OCI-LY7 (cell line): ENCODE data around the gene CDH15. TPM values are rescaled to one million over a fixed set of nuclear protein-coding genes. Genes with fewer than 3 reads are reported as not detected.

Experiments
- BruUV-seq: library from RNA; stranded (reverse); fragments of 400-500 nt; replicated peaks from 2 replicates; lab custom pipeline; 2021; lab: Mats Ljungman, UMichigan
- CTCF ChIA-PET: fragments of 300-600 bp; sonication (Branson Sonifier 250); formaldehyde crosslinking; loops from one replicate; lab custom pipeline; 2022; ENCODE audit warnings: antibody characterized with exemption; ENCODE audit not compliant: unreplicated experiment; lab: Charles Lee
- POLR2A ChIA-PET: fragments of 300-600 bp; sonication (Branson Sonifier 250); formaldehyde crosslinking; loops from one replicate; lab custom pipeline; 2022; ENCODE audit warnings: antibody characterized with exemption; lab: Charles Lee
- DNase-seq: peaks from one replicate; pipeline ENCODE4 v3.0.0-alpha.2; 2015; ENCODE audit warnings: low spot score
- H2AFZ ChIP-seq: fragments of 200-600 bp; sonication (generic), shearing (Covaris generic); 2 replicates; pipeline ENCODE4 v1.6.1; 2014; ENCODE audit warnings: mild to moderate bottlenecking, antibody characterized with exemption, low read length, moderate library complexity
- H3K27ac ChIP-seq: fragments of 200-600 bp; sonication (generic); 2 replicates; pipeline ENCODE4 v1.5.1; 2014; ENCODE audit warnings: mixed run types, low read depth, mild to moderate bottlenecking, moderate library complexity, low read length, inconsistent platforms; ENCODE audit not compliant: poor library complexity, severe bottlenecking
- H3K36me3 ChIP-seq: fragments of 200-600 bp; sonication (generic); 2 replicates; pipeline ENCODE4 v1.6.1; 2014; ENCODE audit warnings: mild to moderate bottlenecking, antibody characterized with exemption, low read length, moderate library complexity, mixed read lengths; ENCODE audit not compliant: insufficient read depth
- H3K4me1 ChIP-seq: fragments of 200-600 bp; sonication (generic); 2 replicates; pipeline ENCODE4 v1.5.1; 2014; ENCODE audit warnings: mild to moderate bottlenecking, low read length; ENCODE audit not compliant: insufficient read depth, poor library complexity, severe bottlenecking
- H3K4me2 ChIP-seq: fragments of 200-600 bp; sonication (generic); 2 replicates; pipeline ENCODE4 v1.6.1; 2014; ENCODE audit warnings: mild to moderate bottlenecking, low read length
- H3K4me3 ChIP-seq: fragments of 200-600 bp; sonication (generic); 2 replicates; pipeline ENCODE4 v1.5.1; 2014; ENCODE audit warnings: mild to moderate bottlenecking, low read depth, low read length; ENCODE audit not compliant: poor library complexity, severe bottlenecking
- H3K79me2 ChIP-seq: fragments of 200-600 bp; sonication (generic); 2 replicates; pipeline ENCODE4 v1.6.1; 2016; ENCODE audit warnings: low read depth, mild to moderate bottlenecking, low read length, moderate library complexity, mixed read lengths; ENCODE audit not compliant: insufficient read depth
- H3K9me2 ChIP-seq: fragments of 200-600 bp; sonication (generic); 2 replicates; pipeline ENCODE4 v1.6.1; 2016; ENCODE audit warnings: mild to moderate bottlenecking, low read length, mixed read lengths; ENCODE audit not compliant: insufficient read depth
- H3K9me3 ChIP-seq: fragments of 200-600 bp; sonication (generic); 2 replicates; pipeline ENCODE4 v1.6.1; 2014; ENCODE audit warnings: mild to moderate bottlenecking, mixed run types, low read length, mixed read lengths
- H4K20me1 ChIP-seq: fragments of 200-600 bp; sonication (generic); 2 replicates; pipeline ENCODE4 v1.6.1; 2014; ENCODE audit warnings: mild to moderate bottlenecking, antibody characterized with exemption, low read length, moderate library complexity, mixed read lengths; ENCODE audit not compliant: insufficient read depth
- EZH2phosphoT487 ChIP-seq: fragments of 200-600 bp; sonication (generic); IDR thresholded peaks from 2 replicates; pipeline ENCODE4 v1.6.1; 2018; ENCODE audit warnings: low read depth, borderline replicate concordance, mild to moderate bottlenecking, mixed run types, antibody characterized with exemption, low read length, moderate library complexity, mixed read lengths
- intact Hi-C: fragments of 100-400 bp; cut with micrococcal nuclease; formaldehyde crosslinking; loops from one replicate; pipeline ENCODE4 v1.10.0; 2022; ENCODE audit not compliant: unreplicated experiment
- total RNA-seq, 2 experiments: library from RNA; depleted of rRNA in 1 of 2; stranded (reverse); fragments of >200 nt in 1 of 2; shearing (Covaris generic) in 1 of 2; gene quantifications; 2 replicates each; pipeline ENCODE4 v1.2.3, GENCODE V29; 2014 to 2022
- TF ChIP-seq, protein P1 (sequence below): fragments of 200-600 bp; sonication (generic); conservative IDR thresholded peaks from 2 replicates; pipeline ENCODE4 v1.5.1; 2014; ENCODE audit warnings: mild to moderate bottlenecking, antibody characterized with exemption, low read length, moderate library complexity, mixed read lengths

CDH15 gene
- total RNA-seq, 2 experiments from 2014 or later = not detected

DNA sequence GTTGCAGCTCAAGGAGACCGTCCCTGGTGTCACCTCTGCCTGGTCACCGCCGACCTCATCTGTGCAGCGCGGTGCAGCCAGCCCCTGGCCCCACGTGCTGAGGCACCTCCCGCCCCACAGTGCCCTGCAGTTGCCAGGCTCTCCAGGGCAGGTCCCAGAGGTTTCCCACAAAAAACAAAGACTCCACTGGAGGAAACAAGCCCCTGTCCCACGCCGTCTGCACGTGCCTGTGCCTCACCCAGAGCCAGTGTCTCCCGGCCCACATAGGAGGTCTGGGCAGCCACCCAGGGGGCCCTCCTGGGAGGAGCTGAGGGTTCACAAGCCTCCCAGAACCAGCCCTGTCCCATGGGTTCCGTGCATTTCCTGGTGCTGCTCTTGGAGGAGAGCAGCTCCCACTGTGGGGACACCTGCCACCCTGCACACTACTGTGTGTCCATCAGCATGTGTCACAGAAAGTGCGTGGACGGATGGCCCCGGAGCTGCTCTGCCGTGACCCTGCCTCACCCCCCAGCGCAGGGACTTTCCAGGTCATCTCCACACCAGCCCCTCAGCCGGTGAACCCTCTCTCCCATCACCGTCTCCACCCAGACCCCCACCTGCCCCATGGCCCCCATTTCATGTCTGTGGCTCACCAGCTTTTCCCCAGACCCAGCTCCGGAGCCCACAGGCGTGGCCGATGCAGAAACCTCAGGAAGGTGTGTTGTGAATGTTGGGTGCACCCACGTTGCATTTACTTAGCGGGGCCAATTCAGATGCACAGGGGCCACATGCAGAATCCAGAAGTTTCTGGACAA is 17.0 kb upstream of the CDH15 start:
- CTCF ChIA-PET = no interaction called here
- peak; percentile 20 for DNase-seq
- Histone ChIP-seq H3K27ac (no peak overlapping the region), H3K9me2 (no peaks in the 10 kb centered on the region), H3K4me3 (no peak overlapping the region), H3K4me1 (peaks cover 21% of the 10 kb centered on the region), H3K9me3 (peaks cover 8% of the 10 kb centered on the region; the same call in 1 of the 2 replicates), H3K79me2 (no peaks in the 10 kb centered on the region), H3K4me2 (no peak overlapping the region), H2AFZ (no peak overlapping the region), H3K36me3 (peaks cover 33% of the 10 kb centered on the region), H4K20me1 (no peaks in the 10 kb centered on the region)
- intact Hi-C loops = no loop called here
- no peak for TF ChIP-seq EZH2phosphoT487
- TF ChIP-seq, protein P1, sequence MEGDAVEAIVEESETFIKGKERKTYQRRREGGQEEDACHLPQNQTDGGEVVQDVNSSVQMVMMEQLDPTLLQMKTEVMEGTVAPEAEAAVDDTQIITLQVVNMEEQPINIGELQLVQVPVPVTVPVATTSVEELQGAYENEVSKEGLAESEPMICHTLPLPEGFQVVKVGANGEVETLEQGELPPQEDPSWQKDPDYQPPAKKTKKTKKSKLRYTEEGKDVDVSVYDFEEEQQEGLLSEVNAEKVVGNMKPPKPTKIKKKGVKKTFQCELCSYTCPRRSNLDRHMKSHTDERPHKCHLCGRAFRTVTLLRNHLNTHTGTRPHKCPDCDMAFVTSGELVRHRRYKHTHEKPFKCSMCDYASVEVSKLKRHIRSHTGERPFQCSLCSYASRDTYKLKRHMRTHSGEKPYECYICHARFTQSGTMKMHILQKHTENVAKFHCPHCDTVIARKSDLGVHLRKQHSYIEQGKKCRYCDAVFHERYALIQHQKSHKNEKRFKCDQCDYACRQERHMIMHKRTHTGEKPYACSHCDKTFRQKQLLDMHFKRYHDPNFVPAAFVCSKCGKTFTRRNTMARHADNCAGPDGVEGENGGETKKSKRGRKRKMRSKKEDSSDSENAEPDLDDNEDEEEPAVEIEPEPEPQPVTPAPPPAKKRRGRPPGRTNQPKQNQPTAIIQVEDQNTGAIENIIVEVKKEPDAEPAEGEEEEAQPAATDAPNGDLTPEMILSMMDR = no peak
- POLR2A ChIA-PET = interaction anchor here (1.0 kb wide), 1 partner anchor 302 kb away, joined by 3 read pairs; no protein-coding TSS in a partner anchor
- BruUV-seq = no TSS peak

GRCh38 chr16:89155184-89155679 is 16.3 kb upstream of the CDH15 start:
- no peak overlapping the region for H3K4me3 ChIP-seq
- no peak overlapping the region for H3K27ac ChIP-seq
- BruUV-seq = no TSS peak
- no peak for TF ChIP-seq EZH2phosphoT487
- TF ChIP-seq, protein P1 = no peak
- H3K9me3 ChIP-seq = 0 out of 2 replicates have a peak, but pooled peaks cover 5% of the 10 kb centered on the region
- peaks cover 26% of the 10 kb centered on the region for H3K36me3 ChIP-seq
- CTCF ChIA-PET = no interaction called here
- intact Hi-C loops = no loop called here
- no peak overlapping the region for H3K4me2 ChIP-seq
- peaks cover 21% of the 10 kb centered on the region for H3K4me1 ChIP-seq
- POLR2A ChIA-PET = interaction anchor here (1.0 kb wide), 1 partner anchor 303 kb away, joined by 3 read pairs; no protein-coding TSS in a partner anchor
- no peak overlapping the region for H2AFZ ChIP-seq
- no peaks in the 10 kb centered on the region for H3K79me2 ChIP-seq
- DNase-seq = no peak
- H3K9me2 ChIP-seq = no peaks in the 10 kb centered on the region
- no peaks in the 10 kb centered on the region for H4K20me1 ChIP-seq
